Lower leg skin (tissue), 4 donors: Measurements from ENCODE around the gene TAF3. TPM values are rescaled to one million over a fixed set of nuclear protein-coding genes. Genes with fewer than 3 reads are reported as not detected.

Source experiments
- DNase-seq, 2 donors: peaks; one replicate each; pipeline ENCODE4 v3.0.0-alpha.2; 2019; ENCODE audit warnings: low spot score in 2 of 2
- H3K4me3 ChIP-seq: fragments of 200-600 bp; sonication (generic); 2 replicates; pipeline ENCODE4 v1.5.1; 2017; ENCODE audit warnings: mild to moderate bottlenecking, low read depth; ENCODE audit not compliant: poor library complexity, severe bottlenecking
- POLR2A ChIP-seq, 2 donors: fragments of 450-650 bp; IDR thresholded peaks; one replicate each; pipeline ENCODE4 v1.6.1; 2016 to 2017; ENCODE audit warnings: antibody characterized with exemption in 2 of 2, mild to moderate bottlenecking in 1 of 2, moderate library complexity in 1 of 2
- WGBS, 2 donors: methylation state at CpG; one replicate each; pipeline ENCODE4 v1.1.5; 2018; 5-methylcytosine and 5-hydroxymethylcytosine counted together
- intact Hi-C: fragments of 100-400 bp; cut with DNase I; formaldehyde crosslinking; loops from one replicate; pipeline ENCODE4 v1.15.0; 2023; ENCODE audit warnings: low total_unique reads
- total RNA-seq, 4 donors: library from RNA; depleted of rRNA; stranded (reverse); fragments of >200 nt; gene quantifications; one replicate each; pipeline ENCODE4 v1.1.0, GENCODE V29; 2016
- TF ChIP-seq, protein P1 (sequence below), 3 donors: fragments of 450-650 bp; IDR thresholded peaks; one replicate each; pipeline ENCODE4 v1.5.1; 2016; ENCODE audit warnings: antibody characterized with exemption in 3 of 3, mild to moderate bottlenecking in 3 of 3, moderate library complexity in 2 of 3

The TAF3 gene
- total RNA-seq, 4 donors from 2014 or later: 5.0 to 8.3 (median 7.7) TPM

- WGBS, 2 donors: 40 to 55% methylated on average over 4 of the region's 4 CpGs
- no peak overlapping the region for H3K4me3 ChIP-seq
- intact Hi-C loops: no loop called here
- TF ChIP-seq POLR2A (IDR thresholded peaks at IDR 0.05): no peak
- TF ChIP-seq, protein P1, sequence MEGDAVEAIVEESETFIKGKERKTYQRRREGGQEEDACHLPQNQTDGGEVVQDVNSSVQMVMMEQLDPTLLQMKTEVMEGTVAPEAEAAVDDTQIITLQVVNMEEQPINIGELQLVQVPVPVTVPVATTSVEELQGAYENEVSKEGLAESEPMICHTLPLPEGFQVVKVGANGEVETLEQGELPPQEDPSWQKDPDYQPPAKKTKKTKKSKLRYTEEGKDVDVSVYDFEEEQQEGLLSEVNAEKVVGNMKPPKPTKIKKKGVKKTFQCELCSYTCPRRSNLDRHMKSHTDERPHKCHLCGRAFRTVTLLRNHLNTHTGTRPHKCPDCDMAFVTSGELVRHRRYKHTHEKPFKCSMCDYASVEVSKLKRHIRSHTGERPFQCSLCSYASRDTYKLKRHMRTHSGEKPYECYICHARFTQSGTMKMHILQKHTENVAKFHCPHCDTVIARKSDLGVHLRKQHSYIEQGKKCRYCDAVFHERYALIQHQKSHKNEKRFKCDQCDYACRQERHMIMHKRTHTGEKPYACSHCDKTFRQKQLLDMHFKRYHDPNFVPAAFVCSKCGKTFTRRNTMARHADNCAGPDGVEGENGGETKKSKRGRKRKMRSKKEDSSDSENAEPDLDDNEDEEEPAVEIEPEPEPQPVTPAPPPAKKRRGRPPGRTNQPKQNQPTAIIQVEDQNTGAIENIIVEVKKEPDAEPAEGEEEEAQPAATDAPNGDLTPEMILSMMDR (IDR thresholded peaks at IDR 0.05): no peak
- no peak for DNase-seq
Observed at GRCh38 chr10:7856678-7857077, 38.4 kb downstream of the TAF3 start.

- no peak for TF ChIP-seq POLR2A (IDR thresholded peaks at IDR 0.05)
- TF ChIP-seq, protein P1 (IDR thresholded peaks at IDR 0.05): no peak
- intact Hi-C loops: no loop called here
Observed at GRCh38 chr10:7857262-7857661, 39.0 kb downstream of the TAF3 start.

DNA sequence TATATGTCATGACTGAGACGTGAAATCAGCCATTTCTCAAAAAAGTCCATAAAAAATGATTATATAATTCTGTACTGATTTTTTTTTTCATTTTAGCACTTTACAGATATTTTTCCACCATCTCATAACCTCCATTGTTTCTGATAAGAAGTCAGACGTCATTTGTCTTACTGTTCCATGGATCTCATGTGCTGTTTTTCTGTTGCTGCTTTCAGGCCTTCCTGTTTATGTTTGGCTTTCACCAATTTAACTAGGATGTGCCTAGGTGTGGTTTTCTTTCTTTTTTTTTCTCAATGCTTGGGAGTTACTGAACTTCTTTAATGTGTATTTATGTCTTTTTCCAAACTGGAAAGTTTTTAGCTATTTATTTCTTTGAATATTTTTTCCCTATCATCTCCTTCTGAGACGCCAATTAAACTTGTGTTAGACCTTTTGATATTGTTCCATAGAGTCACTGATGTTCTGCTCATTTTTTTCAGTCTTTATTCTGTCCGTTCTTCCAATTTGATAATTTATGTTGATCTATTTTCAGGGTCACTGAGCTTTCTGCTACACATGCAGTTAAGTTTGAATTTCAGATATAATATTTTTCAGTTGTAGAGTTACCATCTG, 43.3 kb downstream of the TAF3 start:
- DNase-seq: no peak
- no peak for TF ChIP-seq POLR2A (IDR thresholded peaks at IDR 0.05)
- TF ChIP-seq, protein P1 (IDR thresholded peaks at IDR 0.05): no peak
- intact Hi-C loops: no loop called here
- WGBS, 2 donors: 70 to 75% methylated on average over 4 of the region's 4 CpGs
- H3K4me3 ChIP-seq: no peak overlapping the region

More at GRCh38 chr10:7857262-7857661, 39.0 kb downstream of the TAF3 start:
- WGBS, 2 donors: 68 to 74% methylated on average over 4 of the region's 4 CpGs
- H3K4me3 ChIP-seq: no peak overlapping the region
- no peak for DNase-seq

DNA sequence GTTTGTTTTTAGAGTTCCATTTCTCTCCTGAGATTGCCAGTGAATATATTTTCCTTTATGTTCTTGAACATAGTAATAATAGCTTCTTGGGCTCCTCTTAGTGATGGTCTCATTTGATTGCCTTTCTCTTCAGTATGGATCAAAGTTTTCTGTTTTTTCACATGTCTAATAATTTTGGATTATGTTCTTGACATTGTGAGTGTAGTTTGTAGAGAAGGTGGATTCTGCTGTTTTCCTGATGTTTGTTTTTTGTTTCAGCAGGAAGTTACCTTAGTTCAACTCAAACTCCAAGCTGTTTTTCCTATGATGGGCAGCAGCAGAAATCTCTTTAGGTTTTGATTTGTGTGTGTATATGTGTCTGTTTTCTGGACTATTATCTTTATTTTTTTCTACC, 43.8 kb downstream of the TAF3 start:
- intact Hi-C loops: no loop called here
- H3K4me3 ChIP-seq: no peak overlapping the region
- TF ChIP-seq, protein P1 (IDR thresholded peaks at IDR 0.05): no peak
- TF ChIP-seq POLR2A (IDR thresholded peaks at IDR 0.05): no peak
- DNase-seq: no peak

DNA sequence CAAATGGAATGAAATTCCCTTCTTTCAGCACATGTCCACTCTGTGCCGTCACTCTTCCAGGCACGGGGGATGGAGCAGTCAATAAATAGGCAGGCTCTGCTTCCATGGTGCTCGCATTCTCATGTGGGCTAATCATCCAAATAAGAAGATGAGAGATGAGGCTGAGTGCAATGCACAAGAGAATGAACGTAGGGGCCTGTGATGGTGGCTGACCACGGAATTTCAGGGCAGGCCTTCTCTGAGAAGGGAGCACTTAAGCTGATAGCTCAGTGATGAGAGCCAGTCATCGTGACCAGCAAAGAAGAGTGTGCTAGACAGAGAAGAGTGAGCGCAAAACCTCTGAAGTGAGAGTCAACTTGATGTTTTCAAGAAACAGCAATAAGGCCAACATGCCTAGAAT, 47.9 kb downstream of the TAF3 start:
- intact Hi-C loops: no loop called here
- WGBS, 2 donors: 91 to 94% methylated on average over 7 of the region's 7 CpGs

More for the DNA sequence above, 47.9 kb downstream of the TAF3 start:
- TF ChIP-seq, protein P1 (IDR thresholded peaks at IDR 0.05): no peak
- no peak for TF ChIP-seq POLR2A (IDR thresholded peaks at IDR 0.05)
- no peak for DNase-seq
- no peak overlapping the region for H3K4me3 ChIP-seq
